ENCODE results near the gene CROT.

Gene CROT

DNA sequence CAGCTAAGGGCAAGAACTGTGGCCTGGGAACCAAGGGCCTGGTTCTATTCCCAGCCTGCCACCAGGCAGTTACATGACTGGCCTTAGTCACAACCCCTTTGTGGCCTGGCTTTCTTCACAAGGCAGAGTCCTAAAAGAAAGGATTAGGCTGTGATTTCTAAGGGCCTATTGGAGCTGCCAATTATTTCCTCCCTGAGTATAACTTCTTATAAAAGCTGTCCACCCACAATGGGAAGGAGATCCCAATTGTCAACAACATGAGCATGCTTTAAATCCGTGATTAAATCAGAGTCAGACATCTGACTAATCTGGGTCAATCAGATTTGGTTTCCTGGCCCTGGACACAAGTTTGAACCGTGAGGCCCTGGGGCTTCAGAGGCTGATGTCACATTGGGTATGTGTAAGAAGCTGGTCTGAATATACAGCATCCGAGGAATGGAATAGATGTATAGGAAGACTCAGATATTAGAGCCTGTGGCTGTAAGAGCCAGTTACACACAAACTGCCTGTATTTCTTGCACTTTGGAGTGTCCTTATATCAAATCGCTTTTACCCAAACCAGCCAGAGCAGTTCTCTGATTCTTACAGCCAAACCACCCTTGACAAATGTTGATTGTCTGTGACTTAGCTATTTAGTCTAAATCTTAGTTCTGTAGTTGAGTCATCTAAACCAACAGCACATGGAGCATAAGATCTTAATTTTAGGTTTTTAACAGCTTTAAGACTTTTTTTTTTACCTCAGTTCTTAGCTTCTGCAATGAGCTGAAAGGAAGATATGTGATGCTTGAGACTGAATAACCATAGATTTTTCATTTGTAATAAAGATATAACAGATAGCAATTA lies 68.7 kb downstream of the CROT start:
- TF ChIP-seq, protein P1, sequence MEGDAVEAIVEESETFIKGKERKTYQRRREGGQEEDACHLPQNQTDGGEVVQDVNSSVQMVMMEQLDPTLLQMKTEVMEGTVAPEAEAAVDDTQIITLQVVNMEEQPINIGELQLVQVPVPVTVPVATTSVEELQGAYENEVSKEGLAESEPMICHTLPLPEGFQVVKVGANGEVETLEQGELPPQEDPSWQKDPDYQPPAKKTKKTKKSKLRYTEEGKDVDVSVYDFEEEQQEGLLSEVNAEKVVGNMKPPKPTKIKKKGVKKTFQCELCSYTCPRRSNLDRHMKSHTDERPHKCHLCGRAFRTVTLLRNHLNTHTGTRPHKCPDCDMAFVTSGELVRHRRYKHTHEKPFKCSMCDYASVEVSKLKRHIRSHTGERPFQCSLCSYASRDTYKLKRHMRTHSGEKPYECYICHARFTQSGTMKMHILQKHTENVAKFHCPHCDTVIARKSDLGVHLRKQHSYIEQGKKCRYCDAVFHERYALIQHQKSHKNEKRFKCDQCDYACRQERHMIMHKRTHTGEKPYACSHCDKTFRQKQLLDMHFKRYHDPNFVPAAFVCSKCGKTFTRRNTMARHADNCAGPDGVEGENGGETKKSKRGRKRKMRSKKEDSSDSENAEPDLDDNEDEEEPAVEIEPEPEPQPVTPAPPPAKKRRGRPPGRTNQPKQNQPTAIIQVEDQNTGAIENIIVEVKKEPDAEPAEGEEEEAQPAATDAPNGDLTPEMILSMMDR (conservative IDR thresholded peaks at IDR 0.05; ENCODE audit: low read depth, low read length): no peak
- H3K4me3 ChIP-seq (ENCODE audit: low read length): no peak overlapping the region
- DNase-seq (ENCODE audit: low read depth): peak; percentile 72

DNA sequence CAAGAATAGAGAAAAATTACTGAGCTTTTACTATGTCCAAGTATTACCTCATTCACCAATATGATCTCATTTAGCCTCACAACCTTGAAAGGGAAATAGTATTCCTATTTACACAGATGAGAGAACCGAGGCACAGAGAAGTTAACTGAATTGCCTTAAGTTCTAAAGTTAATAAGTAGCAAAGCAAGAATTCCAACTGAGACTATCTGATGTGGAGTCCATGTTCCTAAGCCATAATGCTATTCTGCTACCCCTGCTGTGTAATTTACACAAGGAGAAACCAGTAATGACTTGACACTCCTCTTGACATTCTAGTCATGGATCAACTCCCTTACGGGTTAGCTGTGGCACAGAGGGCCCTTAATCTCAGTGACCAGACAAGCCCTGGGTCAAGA lies 69.3 kb downstream of the CROT start:
- TF ChIP-seq, protein P1 (conservative IDR thresholded peaks at IDR 0.05; ENCODE audit: low read depth, low read length): no peak
- no peak for DNase-seq (ENCODE audit: low read depth)
- no peak overlapping the region for H3K4me3 ChIP-seq (ENCODE audit: low read length)

DNA sequence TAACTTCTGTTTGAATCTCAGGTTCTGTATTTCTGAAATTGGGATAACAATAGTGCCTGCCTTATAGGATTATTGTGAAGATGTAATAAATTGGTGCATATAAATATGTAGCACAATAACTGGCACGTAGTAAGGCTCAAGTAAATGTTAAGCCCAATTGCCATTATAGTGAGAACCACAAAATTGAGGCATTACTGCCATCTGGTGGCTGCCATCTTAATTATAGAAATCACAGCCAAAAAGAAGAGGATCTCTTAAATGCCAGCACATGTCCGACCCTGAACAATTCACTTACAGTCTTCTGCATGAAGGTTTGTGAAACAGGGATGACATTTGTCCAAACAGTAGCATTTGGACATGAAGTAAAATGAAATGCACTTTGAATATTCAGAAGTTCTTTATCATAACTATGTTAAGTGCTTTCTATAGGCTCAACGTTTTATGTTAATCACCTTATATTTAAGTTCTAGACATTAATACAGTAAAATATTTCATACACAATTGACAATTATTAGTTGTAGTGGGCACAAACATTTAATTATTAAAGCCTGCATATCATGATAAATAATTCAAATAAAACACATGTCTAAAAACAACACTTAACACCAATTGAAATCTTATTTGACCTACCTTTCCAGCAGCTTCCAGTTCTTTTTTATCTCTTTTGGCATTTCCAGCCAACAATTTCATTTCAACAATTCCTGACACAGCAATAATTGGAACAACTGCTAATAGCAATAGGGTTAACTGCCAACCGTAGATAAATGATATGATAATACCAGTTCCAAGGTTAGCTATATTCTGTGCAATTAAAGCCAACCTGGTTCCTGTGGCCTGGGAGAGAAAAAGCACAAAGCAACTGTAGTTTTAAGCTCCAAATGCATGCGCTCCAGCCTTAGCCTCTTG lies 71.5 kb downstream of the CROT start:
- H3K4me3 ChIP-seq (ENCODE audit: low read length): no peak overlapping the region
- DNase-seq (ENCODE audit: low read depth): no peak
- TF ChIP-seq, protein P1 (conservative IDR thresholded peaks at IDR 0.05; ENCODE audit: low read depth, low read length): peak; percentile 64

DNA sequence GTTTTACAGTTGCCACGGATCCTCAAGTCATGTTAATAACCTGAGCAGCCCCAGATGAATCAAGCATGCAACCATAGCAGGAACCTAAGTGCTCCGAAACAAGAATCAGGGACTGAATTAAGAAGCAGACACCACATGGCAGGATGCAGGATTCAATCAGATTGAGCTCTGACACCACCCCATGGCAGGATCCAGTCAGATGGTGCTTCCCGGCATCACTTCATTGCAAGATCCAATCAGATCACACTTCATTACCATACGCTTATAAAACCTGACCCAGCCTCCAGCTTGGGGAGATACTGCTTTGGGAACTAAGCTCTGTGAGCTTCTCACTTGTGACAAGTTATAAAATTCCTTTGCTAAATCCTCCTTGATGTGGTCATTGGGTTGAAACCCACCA lies 74.7 kb downstream of the CROT start:
- H3K4me3 ChIP-seq (ENCODE audit: low read length): no peak overlapping the region
- no peak for DNase-seq (ENCODE audit: low read depth)
- TF ChIP-seq, protein P1 (conservative IDR thresholded peaks at IDR 0.05; ENCODE audit: low read depth, low read length): no peak

DNA sequence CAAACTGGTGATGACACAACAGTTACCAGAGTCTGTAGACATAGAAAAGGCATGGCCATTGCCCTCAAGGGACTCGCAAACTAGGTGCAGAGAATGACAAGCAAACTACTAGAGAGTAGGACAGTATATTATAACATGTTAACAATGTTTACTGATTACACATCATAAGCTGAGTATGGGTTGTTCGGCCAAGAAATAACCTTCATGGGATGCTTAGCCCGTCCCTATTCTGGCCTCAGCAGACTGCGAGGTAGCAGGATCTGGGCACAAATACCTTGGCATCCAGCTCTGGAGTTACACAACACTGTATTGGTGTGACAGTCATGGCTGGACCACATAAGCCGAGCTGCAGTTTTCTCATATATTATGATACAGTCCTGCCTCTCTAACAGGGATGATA lies 78.6 kb downstream of the CROT start:
- no peak overlapping the region for H3K4me3 ChIP-seq (ENCODE audit: low read length)
- DNase-seq (ENCODE audit: low read depth): no peak
- TF ChIP-seq, protein P1 (conservative IDR thresholded peaks at IDR 0.05; ENCODE audit: low read depth, low read length): no peak

DNA sequence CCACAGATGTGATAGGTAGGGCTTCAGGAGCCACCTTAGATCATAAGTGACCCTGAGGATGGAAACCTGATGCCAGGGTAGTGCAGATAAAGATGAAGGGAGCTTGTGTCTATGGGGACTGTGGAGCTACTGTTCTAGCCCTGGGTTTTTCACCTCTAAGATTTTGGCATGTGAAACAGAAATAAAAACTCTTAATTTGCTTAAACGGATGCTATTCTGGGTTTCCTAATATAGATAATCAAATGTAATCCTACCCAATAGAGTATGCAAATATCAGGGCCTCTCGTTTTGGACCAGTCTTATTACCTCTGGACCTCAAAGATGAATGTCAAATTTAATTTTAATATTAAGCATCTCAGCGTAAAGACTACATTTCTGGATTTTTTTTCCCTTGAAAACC lies 80.7 kb downstream of the CROT start:
- TF ChIP-seq, protein P1 (conservative IDR thresholded peaks at IDR 0.05; ENCODE audit: low read depth, low read length): no peak
- no peak overlapping the region for H3K4me3 ChIP-seq (ENCODE audit: low read length)
- DNase-seq (ENCODE audit: low read depth): no peak
